Pons (tissue), 1 donor: Measurements from ENCODE around the gene EIF1B.
"Not testable (repeated sequence)": the region's sequence is repeated elsewhere in the genome, so short reads cannot be mapped to it uniquely, and the experiment has no call there.

ENCODE experiments used
- DNase-seq: peaks from one replicate; pipeline ENCODE4 v3.0.0-alpha.2; 2016; ENCODE audit warnings: low spot score

The EIF1B gene

GRCh38 chr3:40309418-40309924, at the start of gene EIF1B:
EIF1B (plus strand) TSS chr3:40309707; CDS start chr3:40309942, 235 bp downstream.
- DNase-seq, result peak; percentile 97

DNA sequence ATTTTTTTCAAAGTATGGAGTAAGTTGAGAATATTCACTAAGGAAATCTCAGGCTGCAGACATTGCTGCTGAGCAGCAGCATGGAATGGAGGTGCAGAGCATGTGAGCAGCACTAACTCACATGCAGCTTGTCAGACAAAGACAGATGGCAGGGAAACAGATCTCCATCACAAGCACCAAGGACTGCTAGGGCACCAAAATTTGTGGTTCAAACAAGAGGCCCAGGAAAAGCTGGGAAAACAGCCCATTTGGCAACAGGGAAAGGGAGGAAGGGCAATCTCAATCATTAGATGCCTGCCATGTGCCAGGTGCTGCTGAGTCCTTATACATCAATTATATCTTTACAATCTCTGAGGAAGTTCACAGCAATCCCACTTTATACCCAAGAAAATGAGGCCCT, 47.2 kb upstream of the EIF1B start:
- peak; percentile 10 for DNase-seq

GRCh38 chr3:40264451-40264850, 45.1 kb upstream of the EIF1B start:
- DNase-seq, result no peak

DNA sequence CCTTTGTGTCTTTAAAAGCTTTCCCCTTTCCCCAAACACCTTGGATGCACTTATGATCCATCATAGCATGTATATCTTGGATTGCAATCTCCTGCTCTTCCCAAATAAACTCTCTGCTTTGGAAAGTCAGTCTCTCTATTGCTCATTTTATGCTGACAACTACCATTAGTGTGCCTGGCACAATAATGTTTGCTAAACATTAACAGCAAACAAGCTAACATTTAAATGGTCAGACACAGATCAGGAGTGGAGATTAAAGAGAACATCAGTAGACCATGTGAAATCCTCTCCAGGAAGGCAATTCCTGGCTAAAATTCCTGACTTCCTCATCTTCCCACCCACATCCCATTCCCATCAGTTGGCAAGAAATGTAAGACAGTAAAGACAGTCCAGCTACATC, 44.3 kb upstream of the EIF1B start:
- DNase-seq, result no peak

DNA sequence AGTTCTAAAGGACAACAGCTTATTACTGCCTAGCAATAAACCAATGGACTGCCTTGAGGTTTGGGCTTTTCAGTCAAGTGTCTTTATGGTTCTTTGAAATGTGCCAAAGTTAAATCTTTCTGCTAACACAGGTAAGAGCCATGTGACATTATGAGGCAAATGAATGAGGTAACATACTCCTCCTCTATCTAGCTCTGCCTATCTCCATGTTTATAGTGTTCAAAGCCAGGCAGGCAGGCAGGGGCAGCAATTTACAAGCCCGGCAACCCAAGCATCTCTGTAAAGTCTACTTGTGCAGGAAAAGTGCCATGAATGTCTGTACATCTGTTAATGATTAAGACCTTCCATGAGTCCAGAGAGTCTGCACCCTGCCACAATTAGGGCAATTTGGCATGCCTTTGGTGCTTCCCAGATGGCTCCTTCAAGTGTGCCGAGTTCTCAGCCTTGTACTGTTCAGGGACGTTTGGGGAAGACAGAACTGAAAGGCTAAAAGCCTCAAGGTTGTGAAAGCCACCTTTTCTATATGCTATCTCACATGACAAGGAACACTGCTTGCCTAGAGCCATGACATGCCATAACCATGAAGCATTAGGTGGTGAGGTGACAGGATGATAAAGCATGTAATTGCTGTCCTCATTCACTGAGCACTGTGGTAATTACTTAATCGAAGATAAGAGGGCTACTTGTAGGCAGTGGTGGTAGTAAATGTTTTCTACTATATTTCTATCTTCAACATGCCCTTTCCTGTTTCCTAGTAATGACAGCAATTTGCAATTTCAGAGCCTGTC, 41.4 kb upstream of the EIF1B start:
- DNase-seq, result no peak

- DNase-seq, result peak; percentile 90
Observed at GRCh38 chr3:40268802-40269524, 40.5 kb upstream of the EIF1B start.

GRCh38 chr3:40278791-40279190, 30.7 kb upstream of the EIF1B start:
- no peak for DNase-seq

DNA sequence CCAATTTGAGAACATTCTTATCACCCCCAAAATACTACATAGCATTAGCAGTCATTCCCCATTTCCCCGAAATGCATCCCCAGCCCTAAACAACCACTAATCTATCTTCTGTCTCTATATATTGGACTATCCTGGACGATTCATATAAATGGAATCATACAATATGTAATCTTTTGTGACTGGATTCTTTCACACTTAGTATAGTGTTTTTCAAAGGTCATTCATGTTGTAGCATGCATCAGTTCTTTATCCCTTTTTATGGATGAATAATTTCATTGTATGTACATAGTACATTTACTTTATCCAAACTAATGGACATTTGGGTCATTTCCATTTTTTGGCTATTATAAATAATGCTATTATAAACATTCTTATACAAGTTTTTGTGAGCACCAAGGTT, 27.5 kb upstream of the EIF1B start:
- DNase-seq, result no peak

DNA sequence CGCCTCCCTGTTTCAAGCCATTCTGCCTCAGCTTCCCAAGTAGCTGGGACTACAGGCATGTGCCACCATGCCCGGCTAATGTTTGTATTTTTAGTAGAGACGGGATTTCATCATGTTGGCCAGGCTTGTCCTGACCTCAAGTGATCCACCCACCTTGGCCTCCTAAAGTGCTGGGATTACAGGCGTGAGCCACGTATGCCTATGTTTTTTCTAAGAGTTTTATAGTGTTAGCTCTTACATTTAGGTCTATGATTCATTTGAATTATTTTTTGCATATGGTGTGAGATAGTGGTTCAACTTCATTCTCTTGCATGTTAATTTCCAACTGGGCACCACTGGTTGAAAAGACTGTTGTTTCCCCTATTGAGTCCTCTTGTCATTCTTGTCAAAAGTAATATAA, 26.4 kb upstream of the EIF1B start:
- not testable (repeated sequence) for DNase-seq

- DNase-seq, result no peak
Observed at GRCh38 chr3:40287248-40287647, 22.3 kb upstream of the EIF1B start.

DNA sequence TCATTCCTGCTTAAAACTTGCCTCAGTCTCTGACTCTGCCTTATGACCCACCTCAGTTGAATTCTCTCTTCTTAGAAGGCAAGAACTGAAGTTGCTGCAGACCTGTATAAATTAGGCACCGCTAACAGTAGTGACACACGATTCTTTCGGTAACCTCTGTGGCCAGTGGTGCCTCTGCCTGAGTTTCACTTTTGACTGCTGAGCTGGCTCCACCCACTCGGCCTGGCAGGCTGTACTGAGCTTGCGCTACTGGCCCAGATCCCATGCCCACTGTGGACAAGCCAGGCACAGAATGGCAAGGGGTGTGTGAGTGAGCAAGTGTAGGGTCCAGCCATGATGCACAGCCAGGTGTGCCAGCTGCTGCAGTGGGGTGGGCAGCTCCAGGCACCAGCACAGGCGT, 19.1 kb upstream of the EIF1B start:
- no peak for DNase-seq

DNA sequence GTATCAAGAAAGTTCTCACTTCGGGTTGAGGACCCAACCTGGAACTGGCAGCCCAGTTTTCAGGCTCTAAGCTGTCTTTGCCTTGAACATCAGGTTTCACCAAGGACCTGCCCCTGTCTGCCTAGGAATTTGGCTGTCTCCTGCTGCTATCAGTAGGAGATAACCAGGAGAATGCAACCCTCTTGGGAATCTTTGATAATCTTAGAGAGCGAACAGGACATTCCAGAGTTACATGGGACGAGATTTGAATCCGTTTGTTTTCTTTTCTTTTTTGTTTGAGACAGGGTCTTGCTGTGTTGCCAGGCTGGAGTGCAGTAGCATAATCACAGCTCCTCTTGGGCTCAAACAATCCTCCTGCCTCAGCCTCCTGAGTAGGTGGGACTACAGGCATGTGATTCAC, 18.0 kb upstream of the EIF1B start:
- DNase-seq, result no peak

GRCh38 chr3:40292637-40293349, 16.7 kb upstream of the EIF1B start:
- DNase-seq, result peak; percentile 89

GRCh38 chr3:40294434-40294833, 15.1 kb upstream of the EIF1B start:
- DNase-seq, result no peak

- DNase-seq, result no peak
Observed at GRCh38 chr3:40298075-40298474, 11.4 kb upstream of the EIF1B start.

- DNase-seq, result no peak
Observed at GRCh38 chr3:40299130-40299720, 10.3 kb upstream of the EIF1B start.

- DNase-seq, result no peak
Observed at GRCh38 chr3:40299721-40300335, 9.7 kb upstream of the EIF1B start.

GRCh38 chr3:40302784-40303183, 6.7 kb upstream of the EIF1B start:
- no peak for DNase-seq

- no peak for DNase-seq
Observed at GRCh38 chr3:40304352-40304751, 5.2 kb upstream of the EIF1B start.

DNA sequence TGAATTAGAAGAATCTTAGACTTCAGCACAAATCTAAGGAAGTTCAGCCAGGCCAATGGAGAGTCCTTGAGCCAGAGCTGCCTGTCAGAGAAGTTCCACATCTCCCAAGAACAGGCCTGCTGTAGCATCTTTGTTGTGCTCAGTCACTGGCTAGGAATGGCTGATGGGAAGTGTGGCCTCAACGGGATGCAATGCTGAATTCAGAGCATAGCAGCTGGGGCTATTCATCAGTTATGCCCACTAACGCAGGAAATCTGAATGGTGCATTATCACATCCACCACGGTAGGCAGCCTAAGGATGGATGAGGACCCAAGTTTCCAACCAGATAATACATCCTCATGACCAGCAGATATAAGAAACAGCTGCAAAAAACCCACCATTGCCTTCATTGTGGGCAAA, 3.2 kb upstream of the EIF1B start:
- DNase-seq, result no peak

GRCh38 chr3:40307176-40307575, 2.3 kb upstream of the EIF1B start:
- no peak for DNase-seq
